HepG2 (cell line): ENCODE measurements around the gene TNS1. TPM values are rescaled to one million over a fixed set of nuclear protein-coding genes. Genes with fewer than 3 reads are reported as not detected.

Source experiments
- AGO2 ChIP-seq: fragments of 200-400 bp; formaldehyde crosslinking; optimal IDR thresholded peaks from 2 replicates; pipeline ENCODE3; 2017; ENCODE audit warnings: mild to moderate bottlenecking, low read depth, low read length, moderate library complexity
- ARHGAP35 ChIP-seq: sonication (generic); formaldehyde crosslinking; IDR thresholded peaks from 2 replicates; pipeline ENCODE4 v1.9.0; 2022; ENCODE audit warnings: mild to moderate bottlenecking, inconsistent platforms, moderate library complexity, missing genetic modification reagents, borderline replicate concordance
- EHMT2 ChIP-seq: fragments of 200-600 bp; sonication (generic); IDR thresholded peaks from 2 replicates; pipeline ENCODE4 v1.7.0; 2017; ENCODE audit warnings: antibody characterized with exemption, low read depth, low read length, borderline replicate concordance
- FOSL1 ChIP-seq: sonication (generic); formaldehyde crosslinking; IDR thresholded peaks from 2 replicates; pipeline ENCODE4 v1.9.0; 2021; ENCODE audit warnings: missing genetic modification reagents, borderline replicate concordance
- KDM5A ChIP-seq: fragments of 200-600 bp; sonication (generic); IDR thresholded peaks from 2 replicates; pipeline ENCODE4 v1.7.0; 2018; ENCODE audit warnings: antibody characterized with exemption, mild to moderate bottlenecking, low read length, borderline replicate concordance
- PAF1 ChIP-seq: IDR thresholded peaks from 2 replicates; pipeline ENCODE4 v1.6.1; 2016; ENCODE audit warnings: missing genetic modification reagents, missing compliant biosample characterization
- SALL1 ChIP-seq: sonication (generic); formaldehyde crosslinking; IDR thresholded peaks from 2 replicates; pipeline ENCODE4 v1.8.0; 2022; ENCODE audit warnings: mild to moderate bottlenecking, missing genetic modification reagents
- SMYD3 ChIP-seq: sonication (generic); formaldehyde crosslinking; IDR thresholded peaks from 2 replicates; pipeline ENCODE4 v1.8.1; 2023; ENCODE audit warnings: mild to moderate bottlenecking, missing genetic modification reagents
- polyA plus RNA-seq, 8 experiments: library from polyadenylated mRNA; depleted of rRNA in 3 of 8; stranded (reverse) in 7 of 8; unstranded in 1 of 8; fragments of >200 nt; fragmentation: Illumina TruSeq in 4 of 8; extraction: Trizol in 4 of 8; gene quantifications; 2 replicates each; pipeline versions ENCODE4 v1.2.1 to v1.2.3, GENCODE V29; 2011 to 2016; ENCODE audit warnings: low read depth in 4 of 8, missing spikeins in 1 of 8, mixed read lengths in 1 of 8; ENCODE audit not compliant: insufficient read depth in 1 of 8
- total RNA-seq, 5 experiments: library from RNA; depleted of rRNA; stranded (reverse); fragments of >200 nt; fragmentation: Illumina TruSeq; extraction: Trizol; gene quantifications; 2 replicates each; pipeline ENCODE4 v1.2.3, GENCODE V29; 2016; ENCODE audit warnings: low read depth in 1 of 5
- TF ChIP-seq, protein P1 (sequence below): sonication (generic); formaldehyde crosslinking; IDR thresholded peaks from 2 replicates; pipeline ENCODE4 v1.4.0; 2020; ENCODE audit warnings: missing genetic modification reagents, borderline replicate concordance
- TF ChIP-seq, protein P2 (sequence below): sonication (generic); formaldehyde crosslinking; IDR thresholded peaks from 2 replicates; pipeline ENCODE4 v1.4.0; 2020; ENCODE audit warnings: low read depth, mild to moderate bottlenecking, missing genetic modification reagents
- TF ChIP-seq, protein P3 (sequence below), 2 experiments: IDR thresholded peaks; 2 replicates each; pipeline ENCODE4 v1.6.1; 2011 to 2012; ENCODE audit warnings: low read length in 2 of 2, borderline replicate concordance in 1 of 2, low read depth in 1 of 2, mild to moderate bottlenecking in 1 of 2, moderate library complexity in 1 of 2
- TF ChIP-seq, protein P4 (sequence below): sonication (generic); formaldehyde crosslinking; IDR thresholded peaks from 2 replicates; pipeline ENCODE4 v1.4.0; 2020; ENCODE audit warnings: missing genetic modification reagents, borderline replicate concordance
- TF ChIP-seq, protein P5 (sequence below): sonication (generic); formaldehyde crosslinking; IDR thresholded peaks from 2 replicates; pipeline ENCODE4 v1.4.0; 2020; ENCODE audit warnings: low read depth, mild to moderate bottlenecking, missing genetic modification reagents

TNS1 gene
- total and polyA plus RNA-seq, 2 of the 13 experiments (the other 11 are each of a cell fraction or from before 2014, with no cell fraction given), result 1.9 to 118 TPM

DNA sequence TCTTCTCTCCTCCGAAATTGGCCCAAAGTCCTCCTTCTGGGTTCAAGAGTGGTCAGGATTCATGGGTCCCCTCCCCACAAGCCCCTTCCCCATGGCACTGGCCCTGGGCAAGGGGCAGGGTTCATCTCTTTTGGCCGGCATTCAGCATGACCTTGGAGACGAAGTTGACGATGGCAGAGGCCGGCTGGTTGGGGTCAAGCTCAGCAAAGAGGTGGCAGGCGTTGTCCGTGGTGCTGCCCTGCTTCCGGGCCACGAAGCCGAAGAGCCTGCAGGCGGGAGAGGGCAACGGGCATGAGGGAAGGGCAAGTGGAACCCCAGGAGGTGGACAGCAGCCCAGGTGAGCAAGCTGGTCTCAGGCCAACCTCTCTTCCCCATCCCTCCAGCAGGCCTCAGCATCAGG, 198.5 kb downstream of the TNS1 start (continued):
- TF ChIP-seq, protein P1, sequence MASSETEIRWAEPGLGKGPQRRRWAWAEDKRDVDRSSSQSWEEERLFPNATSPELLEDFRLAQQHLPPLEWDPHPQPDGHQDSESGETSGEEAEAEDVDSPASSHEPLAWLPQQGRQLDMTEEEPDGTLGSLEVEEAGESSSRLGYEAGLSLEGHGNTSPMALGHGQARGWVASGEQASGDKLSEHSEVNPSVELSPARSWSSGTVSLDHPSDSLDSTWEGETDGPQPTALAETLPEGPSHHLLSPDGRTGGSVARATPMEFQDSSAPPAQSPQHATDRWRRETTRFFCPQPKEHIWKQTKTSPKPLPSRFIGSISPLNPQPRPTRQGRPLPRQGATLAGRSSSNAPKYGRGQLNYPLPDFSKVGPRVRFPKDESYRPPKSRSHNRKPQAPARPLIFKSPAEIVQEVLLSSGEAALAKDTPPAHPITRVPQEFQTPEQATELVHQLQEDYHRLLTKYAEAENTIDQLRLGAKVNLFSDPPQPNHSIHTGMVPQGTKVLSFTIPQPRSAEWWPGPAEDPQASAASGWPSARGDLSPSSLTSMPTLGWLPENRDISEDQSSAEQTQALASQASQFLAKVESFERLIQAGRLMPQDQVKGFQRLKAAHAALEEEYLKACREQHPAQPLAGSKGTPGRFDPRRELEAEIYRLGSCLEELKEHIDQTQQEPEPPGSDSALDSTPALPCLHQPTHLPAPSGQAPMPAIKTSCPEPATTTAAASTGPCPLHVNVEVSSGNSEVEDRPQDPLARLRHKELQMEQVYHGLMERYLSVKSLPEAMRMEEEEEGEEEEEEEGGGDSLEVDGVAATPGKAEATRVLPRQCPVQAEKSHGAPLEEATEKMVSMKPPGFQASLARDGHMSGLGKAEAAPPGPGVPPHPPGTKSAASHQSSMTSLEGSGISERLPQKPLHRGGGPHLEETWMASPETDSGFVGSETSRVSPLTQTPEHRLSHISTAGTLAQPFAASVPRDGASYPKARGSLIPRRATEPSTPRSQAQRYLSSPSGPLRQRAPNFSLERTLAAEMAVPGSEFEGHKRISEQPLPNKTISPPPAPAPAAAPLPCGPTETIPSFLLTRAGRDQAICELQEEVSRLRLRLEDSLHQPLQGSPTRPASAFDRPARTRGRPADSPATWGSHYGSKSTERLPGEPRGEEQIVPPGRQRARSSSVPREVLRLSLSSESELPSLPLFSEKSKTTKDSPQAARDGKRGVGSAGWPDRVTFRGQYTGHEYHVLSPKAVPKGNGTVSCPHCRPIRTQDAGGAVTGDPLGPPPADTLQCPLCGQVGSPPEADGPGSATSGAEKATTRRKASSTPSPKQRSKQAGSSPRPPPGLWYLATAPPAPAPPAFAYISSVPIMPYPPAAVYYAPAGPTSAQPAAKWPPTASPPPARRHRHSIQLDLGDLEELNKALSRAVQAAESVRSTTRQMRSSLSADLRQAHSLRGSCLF (CRISPR knock-in tag), result no peak
- TF ChIP-seq EHMT2 (peak; percentile 84), PAF1 (CRISPR knock-in tag) (no peak), SALL1 (CRISPR knock-in tag) (peak; percentile 47; the same call in 1 of the 2 replicates), SMYD3 (CRISPR knock-in tag) (no peak), AGO2 (peak; percentile 70), ARHGAP35 (CRISPR knock-in tag) (no peak), KDM5A (no peak), FOSL1 (CRISPR knock-in tag) (no peak)
- TF ChIP-seq, protein P2, sequence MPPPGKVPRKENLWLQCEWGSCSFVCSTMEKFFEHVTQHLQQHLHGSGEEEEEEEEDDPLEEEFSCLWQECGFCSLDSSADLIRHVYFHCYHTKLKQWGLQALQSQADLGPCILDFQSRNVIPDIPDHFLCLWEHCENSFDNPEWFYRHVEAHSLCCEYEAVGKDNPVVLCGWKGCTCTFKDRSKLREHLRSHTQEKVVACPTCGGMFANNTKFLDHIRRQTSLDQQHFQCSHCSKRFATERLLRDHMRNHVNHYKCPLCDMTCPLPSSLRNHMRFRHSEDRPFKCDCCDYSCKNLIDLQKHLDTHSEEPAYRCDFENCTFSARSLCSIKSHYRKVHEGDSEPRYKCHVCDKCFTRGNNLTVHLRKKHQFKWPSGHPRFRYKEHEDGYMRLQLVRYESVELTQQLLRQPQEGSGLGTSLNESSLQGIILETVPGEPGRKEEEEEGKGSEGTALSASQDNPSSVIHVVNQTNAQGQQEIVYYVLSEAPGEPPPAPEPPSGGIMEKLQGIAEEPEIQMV (CRISPR knock-in tag), result no peak
- TF ChIP-seq, protein P3, sequence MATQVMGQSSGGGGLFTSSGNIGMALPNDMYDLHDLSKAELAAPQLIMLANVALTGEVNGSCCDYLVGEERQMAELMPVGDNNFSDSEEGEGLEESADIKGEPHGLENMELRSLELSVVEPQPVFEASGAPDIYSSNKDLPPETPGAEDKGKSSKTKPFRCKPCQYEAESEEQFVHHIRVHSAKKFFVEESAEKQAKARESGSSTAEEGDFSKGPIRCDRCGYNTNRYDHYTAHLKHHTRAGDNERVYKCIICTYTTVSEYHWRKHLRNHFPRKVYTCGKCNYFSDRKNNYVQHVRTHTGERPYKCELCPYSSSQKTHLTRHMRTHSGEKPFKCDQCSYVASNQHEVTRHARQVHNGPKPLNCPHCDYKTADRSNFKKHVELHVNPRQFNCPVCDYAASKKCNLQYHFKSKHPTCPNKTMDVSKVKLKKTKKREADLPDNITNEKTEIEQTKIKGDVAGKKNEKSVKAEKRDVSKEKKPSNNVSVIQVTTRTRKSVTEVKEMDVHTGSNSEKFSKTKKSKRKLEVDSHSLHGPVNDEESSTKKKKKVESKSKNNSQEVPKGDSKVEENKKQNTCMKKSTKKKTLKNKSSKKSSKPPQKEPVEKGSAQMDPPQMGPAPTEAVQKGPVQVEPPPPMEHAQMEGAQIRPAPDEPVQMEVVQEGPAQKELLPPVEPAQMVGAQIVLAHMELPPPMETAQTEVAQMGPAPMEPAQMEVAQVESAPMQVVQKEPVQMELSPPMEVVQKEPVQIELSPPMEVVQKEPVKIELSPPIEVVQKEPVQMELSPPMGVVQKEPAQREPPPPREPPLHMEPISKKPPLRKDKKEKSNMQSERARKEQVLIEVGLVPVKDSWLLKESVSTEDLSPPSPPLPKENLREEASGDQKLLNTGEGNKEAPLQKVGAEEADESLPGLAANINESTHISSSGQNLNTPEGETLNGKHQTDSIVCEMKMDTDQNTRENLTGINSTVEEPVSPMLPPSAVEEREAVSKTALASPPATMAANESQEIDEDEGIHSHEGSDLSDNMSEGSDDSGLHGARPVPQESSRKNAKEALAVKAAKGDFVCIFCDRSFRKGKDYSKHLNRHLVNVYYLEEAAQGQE (IDR thresholded peaks at IDR 0.05; ENCODE audit: borderline replicate concordance in 1 of 2, low read depth in 1 of 2, low read length in 2 of 2), result peak; percentile 85 to 92
- TF ChIP-seq, protein P4, sequence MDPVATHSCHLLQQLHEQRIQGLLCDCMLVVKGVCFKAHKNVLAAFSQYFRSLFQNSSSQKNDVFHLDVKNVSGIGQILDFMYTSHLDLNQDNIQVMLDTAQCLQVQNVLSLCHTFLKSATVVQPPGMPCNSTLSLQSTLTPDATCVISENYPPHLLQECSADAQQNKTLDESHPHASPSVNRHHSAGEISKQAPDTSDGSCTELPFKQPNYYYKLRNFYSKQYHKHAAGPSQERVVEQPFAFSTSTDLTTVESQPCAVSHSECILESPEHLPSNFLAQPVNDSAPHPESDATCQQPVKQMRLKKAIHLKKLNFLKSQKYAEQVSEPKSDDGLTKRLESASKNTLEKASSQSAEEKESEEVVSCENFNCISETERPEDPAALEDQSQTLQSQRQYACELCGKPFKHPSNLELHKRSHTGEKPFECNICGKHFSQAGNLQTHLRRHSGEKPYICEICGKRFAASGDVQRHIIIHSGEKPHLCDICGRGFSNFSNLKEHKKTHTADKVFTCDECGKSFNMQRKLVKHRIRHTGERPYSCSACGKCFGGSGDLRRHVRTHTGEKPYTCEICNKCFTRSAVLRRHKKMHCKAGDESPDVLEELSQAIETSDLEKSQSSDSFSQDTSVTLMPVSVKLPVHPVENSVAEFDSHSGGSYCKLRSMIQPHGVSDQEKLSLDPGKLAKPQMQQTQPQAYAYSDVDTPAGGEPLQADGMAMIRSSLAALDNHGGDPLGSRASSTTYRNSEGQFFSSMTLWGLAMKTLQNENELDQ (CRISPR knock-in tag), result peak; percentile 40; the same call in 1 of the 2 replicates
- TF ChIP-seq, protein P5, sequence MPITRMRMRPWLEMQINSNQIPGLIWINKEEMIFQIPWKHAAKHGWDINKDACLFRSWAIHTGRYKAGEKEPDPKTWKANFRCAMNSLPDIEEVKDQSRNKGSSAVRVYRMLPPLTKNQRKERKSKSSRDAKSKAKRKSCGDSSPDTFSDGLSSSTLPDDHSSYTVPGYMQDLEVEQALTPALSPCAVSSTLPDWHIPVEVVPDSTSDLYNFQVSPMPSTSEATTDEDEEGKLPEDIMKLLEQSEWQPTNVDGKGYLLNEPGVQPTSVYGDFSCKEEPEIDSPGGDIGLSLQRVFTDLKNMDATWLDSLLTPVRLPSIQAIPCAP, result no peak
